Esophagus squamous epithelium (tissue), 5 donors: Measurements from ENCODE around the gene TMEM132D. TPM values are rescaled to one million over a fixed set of nuclear protein-coding genes. Genes with fewer than 3 reads are reported as not detected.

Experiments used
- DNase-seq: peaks from one replicate; lab custom pipeline; 2025; lab: John Stamatoyannopoulos, UW
- H3K27ac ChIP-seq, 4 donors: fragments of 200-600 bp; sonication (generic); one replicate each; pipeline ENCODE4 v1.5.1; 2016 to 2019; ENCODE audit warnings: mild to moderate bottlenecking in 1 of 4
- H3K27me3 ChIP-seq, 4 donors: fragments of 200-600 bp; sonication (generic); 1 replicate in 3 of 4; 2 replicates in 1 of 4; pipeline versions ENCODE4 v1.5.1 to v1.6.0; 2017 to 2021; ENCODE audit warnings: antibody characterized with exemption in 1 of 4
- H3K36me3 ChIP-seq, 3 donors: fragments of 200-600 bp; sonication (generic); one replicate each; pipeline ENCODE4 v1.5.1; 2016 to 2019
- H3K4me1 ChIP-seq, 3 donors: fragments of 200-600 bp; sonication (generic); one replicate each; pipeline ENCODE4 v1.5.1; 2017 to 2019
- H3K4me3 ChIP-seq, 4 donors: fragments of 200-600 bp; sonication (generic); 1 replicate in 3 of 4; 2 replicates in 1 of 4; pipeline ENCODE4 v1.5.1; 2016 to 2019; ENCODE audit warnings: mild to moderate bottlenecking in 2 of 4, moderate library complexity in 1 of 4
- H3K9me3 ChIP-seq, 3 donors: fragments of 200-600 bp; sonication (generic); one replicate each; pipeline ENCODE4 v1.5.1; 2016 to 2019
- CTCF ChIP-seq, 6 experiments: fragments of 450-650 bp in 4 of 6; fragments of 200-600 bp in 2 of 6; sonication (generic) in 2 of 6; IDR thresholded peaks; one replicate each; pipeline ENCODE4 v1.5.1; 2016 to 2019; ENCODE audit warnings: antibody characterized with exemption in 6 of 6, mild to moderate bottlenecking in 4 of 6, moderate library complexity in 4 of 6
- POLR2A ChIP-seq, 4 donors: fragments of 450-650 bp; IDR thresholded peaks; one replicate each; pipeline ENCODE4 v1.6.1; 2017; ENCODE audit warnings: antibody characterized with exemption in 4 of 4, mild to moderate bottlenecking in 4 of 4, moderate library complexity in 3 of 4
- WGBS, 2 donors: methylation state at CpG; one replicate each; pipeline ENCODE4 v1.1.5; 2018; 5-methylcytosine and 5-hydroxymethylcytosine counted together
- intact Hi-C: fragments of 100-400 bp; cut with DNase I; formaldehyde crosslinking; loops from one replicate; pipeline ENCODE4 v1.15.0; 2022
- small RNA-seq, 4 donors: library from RNA; depleted of rRNA; stranded (forward); fragments of <200 nt; gene quantifications; one replicate each; pipeline ENCODE3, GENCODE V24; 2016
- total RNA-seq, 4 donors: library from RNA; depleted of rRNA; stranded (reverse); fragments of >200 nt; gene quantifications; one replicate each; pipeline ENCODE4 v1.1.0, GENCODE V29; 2016
- donor health status: DM: yes; HTN: yes; CAD: no.

The TMEM132D gene
- total RNA-seq, 4 donors from 2014 or later, result not detected

- no peak for DNase-seq
- H3K9me3 ChIP-seq, result no peaks in the 10 kb centered on the region
- no peak overlapping the region for H3K4me3 ChIP-seq
- no peaks in the 10 kb centered on the region for H3K4me1 ChIP-seq
- no peaks in the 10 kb centered on the region for H3K36me3 ChIP-seq
- TF ChIP-seq POLR2A (IDR thresholded peaks at IDR 0.05), result no peak
- intact Hi-C loops, result no loop called here
- no peak overlapping the region for H3K27ac ChIP-seq
- H3K27me3 ChIP-seq, result no peaks in the 10 kb centered on the region
- 49 to 53% methylated on average over 12 to 14 of the region's 16 CpGs for WGBS, 2 donors
These were observed 875.0 kb downstream of the TMEM132D start for GRCh38 chr12:129028844-129029243.

- H3K27me3 ChIP-seq, result no peaks in the 10 kb centered on the region
- no peak overlapping the region for H3K4me3 ChIP-seq
- no peaks in the 10 kb centered on the region for H3K4me1 ChIP-seq
- TF ChIP-seq CTCF (IDR thresholded peaks at IDR 0.05), result no peak
- TF ChIP-seq POLR2A (IDR thresholded peaks at IDR 0.05), result no peak
- H3K36me3 ChIP-seq, result no peaks in the 10 kb centered on the region
- 75 to 82% methylated on average over 3 of the region's 3 CpGs for WGBS, 2 donors
- H3K27ac ChIP-seq, result no peak overlapping the region
- intact Hi-C loops, result no loop called here
- H3K9me3 ChIP-seq, result peaks cover 0 to 4% (median 0%) of the 10 kb centered on the region in 3 donors
- DNase-seq, result no peak
These were observed 878.8 kb downstream of the TMEM132D start for GRCh38 chr12:129025055-129025454.

Small RNAs within 50 kb of the gene (small RNA-seq; reads per million reads assigned to genes)
- gene RF02271, result 0 reads per million in 4 donors
